Peyer's patch (tissue), 4 donors: Measurements from ENCODE around the gene LST1.
A peak's percentile ranks its signal among the peaks of the same experiment; 100 is the strongest.
"Not testable (repeated sequence)": the region's sequence is repeated elsewhere in the genome, so short reads cannot be mapped to it uniquely, and the experiment has no call there.

Source experiments
- CTCF ChIP-seq, 6 experiments: fragments of 450-650 bp in 4 of 6; fragments of 200-600 bp in 2 of 6; sonication (generic) in 1 of 6; IDR thresholded peaks; one replicate each; pipeline ENCODE4 v1.5.1; 2017 to 2019; ENCODE audit warnings: antibody characterized with exemption in 6 of 6, mild to moderate bottlenecking in 3 of 6, moderate library complexity in 1 of 6
- POLR2A ChIP-seq, 2 donors: fragments of 450-650 bp; IDR thresholded peaks; one replicate each; pipeline ENCODE4 v1.5.1; 2017; ENCODE audit warnings: antibody characterized with exemption in 2 of 2, mild to moderate bottlenecking in 2 of 2, moderate library complexity in 2 of 2

- TF ChIP-seq CTCF (IDR thresholded peaks at IDR 0.05) = peak; percentile 35 to 54 (median 48)
- TF ChIP-seq POLR2A (IDR thresholded peaks at IDR 0.05) = not testable (repeated sequence)
Measured at GRCh38 chr6:31551371-31551770, 34.7 kb upstream of the LST1 start.
